Measurements from ENCODE around the gene KRT80.

Gene KRT80

GRCh38 chr12:52225752-52226151, 33.9 kb upstream of the KRT80 start:
- H3K4me1 ChIP-seq (ENCODE audit: control insufficient read depth, insufficient read depth, low read length), result peaks cover 18% of the 10 kb centered on the region
- no peak overlapping the region for H3K9ac ChIP-seq (ENCODE audit: low read length)
- no peak overlapping the region for H3K4me3 ChIP-seq (ENCODE audit: low read length)
- peaks cover 4% of the 10 kb centered on the region for H3K27me3 ChIP-seq (ENCODE audit: control insufficient read depth, insufficient read depth, low read length)
- H3K36me3 ChIP-seq (ENCODE audit: control insufficient read depth, insufficient read depth, low read length), result no peaks in the 10 kb centered on the region
- no peaks in the 10 kb centered on the region for H3K9me3 ChIP-seq (ENCODE audit: control insufficient read depth, low read length)

GRCh38 chr12:52224151-52224550, 32.3 kb upstream of the KRT80 start:
- peaks cover 14% of the 10 kb centered on the region for H3K4me1 ChIP-seq (ENCODE audit: control insufficient read depth, insufficient read depth, low read length)
- H3K9ac ChIP-seq (ENCODE audit: low read length), result no peak overlapping the region
- H3K9me3 ChIP-seq (ENCODE audit: control insufficient read depth, low read length), result no peaks in the 10 kb centered on the region
- H3K36me3 ChIP-seq (ENCODE audit: control insufficient read depth, insufficient read depth, low read length), result no peaks in the 10 kb centered on the region
- H3K27me3 ChIP-seq (ENCODE audit: control insufficient read depth, insufficient read depth, low read length), result no peaks in the 10 kb centered on the region
- no peak overlapping the region for H3K4me3 ChIP-seq (ENCODE audit: low read length)

GRCh38 chr12:52223406-52224039, 31.7 kb upstream of the KRT80 start:
- Histone ChIP-seq H3K4me3 (ENCODE audit: low read length) (no peak overlapping the region), H3K9me3 (ENCODE audit: control insufficient read depth, low read length) (no peaks in the 10 kb centered on the region), H3K27me3 (ENCODE audit: control insufficient read depth, insufficient read depth, low read length) (no peaks in the 10 kb centered on the region), H3K4me1 (ENCODE audit: control insufficient read depth, insufficient read depth, low read length) (peaks cover 14% of the 10 kb centered on the region), H3K36me3 (ENCODE audit: control insufficient read depth, insufficient read depth, low read length) (no peaks in the 10 kb centered on the region), H3K9ac (ENCODE audit: low read length) (no peak overlapping the region)

- Histone ChIP-seq H3K9me3 (ENCODE audit: control insufficient read depth, low read length) (no peaks in the 10 kb centered on the region), H3K9ac (ENCODE audit: low read length) (no peak overlapping the region), H3K4me3 (ENCODE audit: low read length) (no peak overlapping the region), H3K36me3 (ENCODE audit: control insufficient read depth, insufficient read depth, low read length) (no peaks in the 10 kb centered on the region), H3K27me3 (ENCODE audit: control insufficient read depth, insufficient read depth, low read length) (no peaks in the 10 kb centered on the region), H3K4me1 (ENCODE audit: control insufficient read depth, insufficient read depth, low read length) (peaks cover 14% of the 10 kb centered on the region)
These were observed 30.9 kb upstream of the KRT80 start for GRCh38 chr12:52222692-52223091.

GRCh38 chr12:52221912-52222457, 30.2 kb upstream of the KRT80 start:
- Histone ChIP-seq H3K4me1 (ENCODE audit: control insufficient read depth, insufficient read depth, low read length) (peaks cover 18% of the 10 kb centered on the region), H3K27me3 (ENCODE audit: control insufficient read depth, insufficient read depth, low read length) (no peaks in the 10 kb centered on the region), H3K9me3 (ENCODE audit: control insufficient read depth, low read length) (no peaks in the 10 kb centered on the region), H3K36me3 (ENCODE audit: control insufficient read depth, insufficient read depth, low read length) (no peaks in the 10 kb centered on the region), H3K9ac (ENCODE audit: low read length) (no peak overlapping the region), H3K4me3 (ENCODE audit: low read length) (no peak overlapping the region)

GRCh38 chr12:52221070-52221781, 29.4 kb upstream of the KRT80 start:
- Histone ChIP-seq H3K4me3 (ENCODE audit: low read length) (no peak overlapping the region), H3K9ac (ENCODE audit: low read length) (no peak overlapping the region), H3K4me1 (ENCODE audit: control insufficient read depth, insufficient read depth, low read length) (peaks cover 25% of the 10 kb centered on the region), H3K9me3 (ENCODE audit: control insufficient read depth, low read length) (no peaks in the 10 kb centered on the region), H3K36me3 (ENCODE audit: control insufficient read depth, insufficient read depth, low read length) (no peaks in the 10 kb centered on the region), H3K27me3 (ENCODE audit: control insufficient read depth, insufficient read depth, low read length) (no peaks in the 10 kb centered on the region)

- Histone ChIP-seq H3K4me3 (ENCODE audit: low read length) (no peak overlapping the region), H3K4me1 (ENCODE audit: control insufficient read depth, insufficient read depth, low read length) (peaks cover 32% of the 10 kb centered on the region), H3K27me3 (ENCODE audit: control insufficient read depth, insufficient read depth, low read length) (no peaks in the 10 kb centered on the region), H3K36me3 (ENCODE audit: control insufficient read depth, insufficient read depth, low read length) (no peaks in the 10 kb centered on the region), H3K9ac (ENCODE audit: low read length) (no peak overlapping the region), H3K9me3 (ENCODE audit: control insufficient read depth, low read length) (no peaks in the 10 kb centered on the region)
These were observed 28.7 kb upstream of the KRT80 start for GRCh38 chr12:52220477-52220876.

GRCh38 chr12:52218001-52218400, 26.2 kb upstream of the KRT80 start:
- no peaks in the 10 kb centered on the region for H3K27me3 ChIP-seq (ENCODE audit: control insufficient read depth, insufficient read depth, low read length)
- H3K9me3 ChIP-seq (ENCODE audit: control insufficient read depth, low read length), result no peaks in the 10 kb centered on the region
- no peak overlapping the region for H3K9ac ChIP-seq (ENCODE audit: low read length)
- no peaks in the 10 kb centered on the region for H3K36me3 ChIP-seq (ENCODE audit: control insufficient read depth, insufficient read depth, low read length)
- no peak overlapping the region for H3K4me3 ChIP-seq (ENCODE audit: low read length)
- H3K4me1 ChIP-seq (ENCODE audit: control insufficient read depth, insufficient read depth, low read length), result peaks cover 41% of the 10 kb centered on the region

- Histone ChIP-seq H3K9ac (ENCODE audit: low read length) (no peak overlapping the region), H3K4me3 (ENCODE audit: low read length) (no peak overlapping the region), H3K4me1 (ENCODE audit: control insufficient read depth, insufficient read depth, low read length) (peaks cover 39% of the 10 kb centered on the region), H3K27me3 (ENCODE audit: control insufficient read depth, insufficient read depth, low read length) (no peaks in the 10 kb centered on the region), H3K36me3 (ENCODE audit: control insufficient read depth, insufficient read depth, low read length) (no peaks in the 10 kb centered on the region), H3K9me3 (ENCODE audit: control insufficient read depth, low read length) (no peaks in the 10 kb centered on the region)
These were observed 25.4 kb upstream of the KRT80 start for GRCh38 chr12:52217223-52217622.

GRCh38 chr12:52216807-52217206, 25.0 kb upstream of the KRT80 start:
- Histone ChIP-seq H3K4me3 (ENCODE audit: low read length) (no peak overlapping the region), H3K27me3 (ENCODE audit: control insufficient read depth, insufficient read depth, low read length) (no peaks in the 10 kb centered on the region), H3K4me1 (ENCODE audit: control insufficient read depth, insufficient read depth, low read length) (peaks cover 34% of the 10 kb centered on the region), H3K9me3 (ENCODE audit: control insufficient read depth, low read length) (no peaks in the 10 kb centered on the region), H3K36me3 (ENCODE audit: control insufficient read depth, insufficient read depth, low read length) (no peaks in the 10 kb centered on the region), H3K9ac (ENCODE audit: low read length) (no peak overlapping the region)

- Histone ChIP-seq H3K4me1 (ENCODE audit: control insufficient read depth, insufficient read depth, low read length) (peaks cover 27% of the 10 kb centered on the region), H3K27me3 (ENCODE audit: control insufficient read depth, insufficient read depth, low read length) (no peaks in the 10 kb centered on the region)
These were observed 24.3 kb upstream of the KRT80 start for GRCh38 chr12:52216100-52216499.

GRCh38 chr12:52215587-52216031, 23.8 kb upstream of the KRT80 start:
- Histone ChIP-seq H3K4me1 (ENCODE audit: control insufficient read depth, insufficient read depth, low read length) (peaks cover 27% of the 10 kb centered on the region), H3K36me3 (ENCODE audit: control insufficient read depth, insufficient read depth, low read length) (no peaks in the 10 kb centered on the region), H3K27me3 (ENCODE audit: control insufficient read depth, insufficient read depth, low read length) (no peaks in the 10 kb centered on the region), H3K9me3 (ENCODE audit: control insufficient read depth, low read length) (no peaks in the 10 kb centered on the region), H3K4me3 (ENCODE audit: low read length) (no peak overlapping the region), H3K9ac (ENCODE audit: low read length) (no peak overlapping the region)

More at GRCh38 chr12:52216100-52216499, 24.3 kb upstream of the KRT80 start:
- no peaks in the 10 kb centered on the region for H3K9me3 ChIP-seq (ENCODE audit: control insufficient read depth, low read length)
- H3K36me3 ChIP-seq (ENCODE audit: control insufficient read depth, insufficient read depth, low read length), result no peaks in the 10 kb centered on the region
- H3K4me3 ChIP-seq (ENCODE audit: low read length), result no peak overlapping the region
- H3K9ac ChIP-seq (ENCODE audit: low read length), result no peak overlapping the region

Measured in mucosa of stomach (tissue), 1 donor.